NCI-H1105 treated with DMSO at 0.1 percent for 48 hours (cell line): ENCODE results near the gene WWOX.

Experiments used
- DNase-seq: peaks from one replicate; lab custom pipeline; 2025; lab: John Stamatoyannopoulos, UW

WWOX gene

DNA sequence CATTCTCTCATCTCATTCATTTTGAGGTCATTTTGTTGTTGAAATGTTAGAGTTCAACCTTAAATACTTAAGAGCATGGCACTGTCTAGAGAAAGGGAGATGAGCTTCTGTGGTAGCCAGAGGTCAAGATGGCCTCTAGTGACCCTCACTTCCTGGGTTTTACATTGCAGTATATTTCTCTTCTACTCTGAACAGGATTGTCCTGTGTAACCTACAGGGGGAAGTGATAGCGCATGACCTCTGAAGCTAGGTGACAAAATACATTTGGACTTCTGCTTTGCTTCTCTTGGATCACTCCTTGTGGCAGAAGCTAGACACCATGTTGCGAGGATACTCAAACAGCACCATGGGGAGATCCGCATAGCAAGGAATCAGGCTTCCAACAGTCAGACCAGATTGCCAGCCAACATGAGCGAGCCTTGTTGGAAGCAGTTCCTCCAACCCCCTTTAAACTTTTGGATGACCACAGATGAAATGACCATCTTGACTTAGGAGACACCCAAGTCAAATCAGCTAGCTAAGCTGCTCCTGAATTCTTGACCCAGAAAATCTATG is 752.7 kb downstream of the WWOX start:
- DNase-seq = no peak

DNA sequence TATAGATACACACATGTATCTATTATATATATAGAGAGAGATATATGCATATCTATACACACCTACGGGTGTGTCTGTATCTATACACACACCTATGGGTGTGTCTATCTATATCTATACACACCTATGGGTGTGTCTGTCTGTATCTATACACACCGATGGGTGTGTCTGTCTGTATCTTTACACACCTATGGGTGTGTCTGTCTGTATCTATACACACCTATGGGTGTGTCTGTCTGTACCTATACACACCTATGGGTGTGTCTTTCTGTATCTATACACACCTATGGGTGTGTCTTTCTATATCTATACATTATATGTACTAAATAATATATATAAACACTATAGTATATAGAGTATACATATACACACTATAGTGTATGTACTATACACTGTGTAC is 762.6 kb downstream of the WWOX start:
- DNase-seq = no peak

DNA sequence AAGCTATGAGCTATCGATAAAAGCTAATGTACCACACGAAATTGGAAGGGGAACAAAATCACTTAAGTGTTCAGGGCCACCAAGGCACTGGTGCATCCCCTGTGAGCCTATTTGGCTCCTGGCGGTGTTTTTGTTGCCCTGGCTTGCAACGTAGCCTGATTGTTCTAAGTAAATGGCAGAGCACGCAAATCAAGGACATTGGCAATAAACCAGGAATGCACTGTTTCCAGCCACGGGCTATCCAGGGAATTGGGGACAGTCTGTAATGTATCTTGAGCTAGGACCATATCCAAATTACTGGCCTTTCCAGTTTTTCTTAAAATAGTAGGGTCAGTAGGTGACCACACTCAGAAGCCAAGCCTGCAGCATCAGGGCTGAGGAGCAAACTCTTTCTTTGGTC is 767.1 kb downstream of the WWOX start:
- no peak for DNase-seq

DNA sequence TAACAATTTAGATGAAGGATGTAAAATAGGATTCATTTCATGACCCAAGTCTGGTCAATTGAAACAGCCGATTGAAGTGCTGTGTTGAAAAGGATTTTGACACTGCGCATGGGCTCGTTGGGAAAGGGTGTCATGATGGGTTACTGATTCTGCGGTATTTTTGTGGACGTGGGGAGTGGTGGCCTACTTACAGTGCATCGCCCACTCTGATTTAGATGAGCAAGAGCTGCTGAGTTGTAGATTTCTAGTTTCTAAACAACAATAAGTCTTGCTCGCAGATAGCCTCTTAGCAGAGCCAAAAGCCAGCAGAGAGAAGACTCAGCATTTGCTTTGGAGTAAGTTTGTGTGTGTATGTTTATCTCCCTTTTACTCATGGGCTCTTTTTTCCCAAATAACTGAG is 770.0 kb downstream of the WWOX start:
- no peak for DNase-seq

DNA sequence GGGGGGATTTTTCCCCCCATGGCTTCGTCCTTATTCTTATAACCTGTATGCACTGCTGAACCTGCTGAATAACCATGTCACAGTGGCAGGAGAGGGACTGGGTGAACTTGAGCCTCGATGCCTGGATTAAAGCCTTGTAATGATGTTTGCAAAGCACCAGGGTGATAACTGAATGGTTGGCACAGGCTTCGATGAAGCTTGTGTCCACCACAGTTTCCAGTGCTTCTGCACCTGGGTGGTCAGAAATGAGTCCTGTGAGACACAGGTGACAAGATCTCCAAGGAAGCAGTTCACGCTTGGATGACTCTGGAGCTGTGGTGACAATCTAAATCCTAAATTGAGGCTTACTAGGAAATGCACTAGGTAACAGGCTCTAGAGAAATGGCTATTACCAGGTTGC is 771.8 kb downstream of the WWOX start:
- no peak for DNase-seq

DNA sequence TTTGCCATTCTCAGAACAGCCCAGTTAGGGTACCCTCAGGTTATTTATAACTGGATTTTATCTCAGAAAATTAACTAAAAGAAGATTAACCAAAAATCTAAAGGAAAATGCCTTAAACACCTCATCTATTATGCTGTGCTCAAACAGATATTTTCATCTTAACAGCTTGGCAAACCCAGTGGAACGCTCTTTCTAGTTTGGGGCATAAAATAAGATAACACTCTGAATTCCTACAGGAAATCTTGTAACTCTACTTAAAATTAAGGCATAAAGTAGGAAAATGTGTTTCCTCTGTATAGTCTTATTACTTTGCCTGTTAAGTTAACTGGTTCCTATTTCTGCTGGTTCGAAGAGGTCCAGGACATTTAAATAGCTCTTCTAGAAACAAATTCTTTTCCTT is 777.2 kb downstream of the WWOX start:
- DNase-seq = no peak

DNA sequence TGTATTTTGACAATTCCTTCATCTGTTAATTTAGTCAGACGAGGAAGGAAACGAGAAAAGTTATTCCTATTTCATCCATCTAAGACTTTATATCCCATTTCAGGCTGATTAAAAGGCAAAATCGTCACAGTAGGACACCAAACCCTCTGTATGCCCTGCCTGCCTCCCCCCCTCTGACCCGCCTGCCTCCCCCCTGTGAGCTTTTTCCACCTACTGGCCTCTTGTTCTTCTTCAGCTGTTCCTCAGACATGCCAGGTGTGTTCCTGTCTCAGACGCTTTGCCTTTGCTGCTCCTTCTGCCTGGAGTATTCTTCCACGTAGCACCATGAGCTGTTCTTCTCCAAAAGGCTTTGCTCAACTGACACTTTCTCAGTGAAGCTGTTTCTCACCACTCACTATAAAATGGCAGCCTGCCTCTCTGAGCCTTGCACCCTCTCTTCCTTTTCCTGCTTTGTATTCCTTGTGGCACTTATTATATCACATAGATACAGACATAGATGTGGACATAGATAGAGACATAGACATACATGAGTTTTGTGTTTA is 777.7 kb downstream of the WWOX start:
- DNase-seq = no peak

DNA sequence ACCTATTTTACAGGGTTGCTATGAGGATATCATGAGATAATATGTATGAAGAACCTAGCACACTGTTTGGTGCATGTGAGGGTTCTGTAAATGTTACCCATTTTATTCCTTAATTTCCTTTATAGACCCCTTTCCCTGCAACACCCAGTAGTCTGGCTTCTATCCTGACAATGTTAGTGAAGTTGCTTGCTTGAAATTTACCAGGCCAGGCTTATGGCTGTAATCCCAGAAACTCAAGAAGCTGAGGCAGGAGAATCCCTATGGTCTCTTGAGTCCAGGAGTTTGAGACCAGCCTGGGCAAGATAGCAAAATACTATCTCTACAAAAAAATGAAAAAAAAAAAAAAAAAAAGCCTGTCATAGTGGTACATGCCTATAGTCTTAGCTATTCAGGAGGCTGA is 779.1 kb downstream of the WWOX start:
- no peak for DNase-seq

DNA sequence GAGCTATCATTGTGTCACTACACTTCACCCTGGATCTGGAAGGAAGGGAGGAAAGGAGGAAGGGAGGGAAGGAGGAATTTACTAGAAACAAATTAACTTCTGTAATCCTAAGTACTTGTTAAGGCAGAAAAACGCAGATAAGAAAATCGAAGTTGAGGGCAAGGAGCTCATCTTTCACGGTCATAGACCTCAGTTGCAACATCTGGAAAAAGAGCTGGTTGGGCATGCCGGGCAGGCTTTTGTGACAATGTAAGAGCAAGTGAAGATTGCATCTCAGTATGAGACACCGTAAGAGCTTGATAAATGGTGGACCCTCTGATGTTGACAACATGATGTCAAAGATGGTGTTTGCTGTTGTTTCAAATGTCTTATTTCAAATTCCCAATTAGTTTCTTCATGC is 779.6 kb downstream of the WWOX start:
- DNase-seq = no peak

DNA sequence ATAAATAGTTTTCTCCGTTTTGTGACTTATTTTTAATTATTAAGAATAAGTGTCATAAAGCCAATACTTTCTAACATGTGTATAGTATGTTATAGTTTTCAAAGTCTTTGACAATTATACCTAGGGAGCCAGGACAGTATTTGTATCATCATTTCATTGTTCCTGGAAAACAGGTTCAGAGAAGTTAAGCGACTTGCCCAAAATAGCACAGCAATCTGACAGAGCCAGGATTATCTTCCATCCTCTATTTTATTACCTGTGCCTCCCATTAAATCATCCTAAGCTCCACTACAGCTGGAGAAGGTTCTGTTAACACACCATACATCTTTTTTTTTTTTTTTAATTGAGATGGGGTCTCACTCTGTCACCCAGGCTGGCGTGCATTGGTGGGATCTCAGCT is 782.7 kb downstream of the WWOX start:
- DNase-seq = no peak

DNA sequence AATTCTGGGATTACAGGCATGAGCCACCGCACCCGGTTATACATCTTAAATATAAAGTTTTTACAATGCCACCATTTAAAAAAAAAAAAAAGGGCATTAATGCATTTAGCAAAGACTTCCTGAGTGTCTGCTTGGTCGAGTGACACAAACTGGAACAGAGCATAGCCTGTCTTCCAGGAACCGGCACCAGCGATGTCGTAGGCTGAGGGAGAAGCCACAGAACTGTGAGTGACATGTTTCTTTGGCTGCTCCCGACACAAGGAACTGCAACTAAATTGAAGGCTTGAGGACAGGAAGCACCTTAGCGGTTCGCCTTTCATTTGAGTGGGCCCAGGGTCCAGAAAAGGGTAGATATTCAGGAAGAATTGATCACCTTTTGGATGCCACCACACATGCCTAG is 783.3 kb downstream of the WWOX start:
- DNase-seq = no peak

DNA sequence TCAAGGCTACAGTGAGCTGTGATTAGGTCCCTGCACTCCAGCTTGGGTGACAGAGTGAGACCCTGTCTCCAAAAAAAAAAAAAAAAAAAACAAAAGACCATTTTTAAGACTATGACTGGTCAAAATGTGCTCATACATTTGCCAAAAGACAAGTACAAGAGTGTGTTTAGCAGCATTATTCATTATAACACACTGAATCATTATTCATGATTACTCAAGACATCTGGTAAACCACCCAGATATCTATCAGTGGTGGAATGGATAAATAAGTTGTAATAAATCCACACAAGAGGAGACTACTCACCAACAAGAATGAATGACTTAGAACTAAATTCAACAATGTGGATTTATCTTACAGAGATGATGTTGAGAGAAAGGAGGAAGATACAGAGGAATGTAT is 784.8 kb downstream of the WWOX start:
- no peak for DNase-seq

DNA sequence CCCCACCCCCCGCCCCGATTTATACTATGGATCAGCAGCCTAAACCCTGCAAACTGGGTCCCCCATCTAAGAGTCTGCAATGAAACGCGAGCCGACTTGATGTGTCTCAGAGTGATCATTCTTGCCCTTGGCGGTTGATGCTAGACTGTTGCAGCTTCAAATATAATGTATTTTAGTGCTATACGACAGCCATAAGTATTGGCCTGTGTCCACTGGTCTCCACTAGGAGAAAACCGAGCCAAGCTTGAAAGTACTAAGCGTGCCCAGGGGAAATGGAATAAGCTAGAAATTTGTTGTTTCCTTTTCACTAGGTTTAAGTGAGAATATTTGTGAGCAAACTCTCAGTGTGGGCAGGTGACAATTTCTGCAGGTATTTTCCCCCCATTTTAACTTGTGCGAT is 789.9 kb downstream of the WWOX start:
- DNase-seq = no peak

DNA sequence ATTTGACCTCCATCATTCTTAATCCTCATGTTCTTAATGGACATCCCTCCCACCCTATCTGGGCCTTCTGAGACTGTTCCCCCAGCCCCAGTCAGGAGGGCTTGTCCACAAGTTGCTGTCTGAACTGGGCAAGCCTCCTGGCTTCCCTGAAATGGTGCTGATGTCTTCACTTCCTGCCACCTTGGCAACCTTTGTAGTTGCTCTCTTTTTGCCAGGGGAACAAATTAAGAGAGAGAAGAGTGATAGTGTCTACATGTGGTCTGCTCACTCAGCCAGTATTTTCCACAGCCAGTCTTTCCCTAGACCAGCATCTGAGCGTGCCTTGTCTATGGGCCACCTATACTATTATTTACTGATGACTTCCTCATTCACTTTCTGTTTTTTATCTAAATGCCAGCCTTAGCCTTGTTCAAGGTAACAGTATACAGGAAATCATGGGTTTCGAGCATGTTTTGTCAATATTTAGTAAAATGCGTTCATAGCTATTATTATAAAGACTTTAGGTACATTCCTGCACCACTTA is 791.0 kb downstream of the WWOX start:
- no peak for DNase-seq

DNA sequence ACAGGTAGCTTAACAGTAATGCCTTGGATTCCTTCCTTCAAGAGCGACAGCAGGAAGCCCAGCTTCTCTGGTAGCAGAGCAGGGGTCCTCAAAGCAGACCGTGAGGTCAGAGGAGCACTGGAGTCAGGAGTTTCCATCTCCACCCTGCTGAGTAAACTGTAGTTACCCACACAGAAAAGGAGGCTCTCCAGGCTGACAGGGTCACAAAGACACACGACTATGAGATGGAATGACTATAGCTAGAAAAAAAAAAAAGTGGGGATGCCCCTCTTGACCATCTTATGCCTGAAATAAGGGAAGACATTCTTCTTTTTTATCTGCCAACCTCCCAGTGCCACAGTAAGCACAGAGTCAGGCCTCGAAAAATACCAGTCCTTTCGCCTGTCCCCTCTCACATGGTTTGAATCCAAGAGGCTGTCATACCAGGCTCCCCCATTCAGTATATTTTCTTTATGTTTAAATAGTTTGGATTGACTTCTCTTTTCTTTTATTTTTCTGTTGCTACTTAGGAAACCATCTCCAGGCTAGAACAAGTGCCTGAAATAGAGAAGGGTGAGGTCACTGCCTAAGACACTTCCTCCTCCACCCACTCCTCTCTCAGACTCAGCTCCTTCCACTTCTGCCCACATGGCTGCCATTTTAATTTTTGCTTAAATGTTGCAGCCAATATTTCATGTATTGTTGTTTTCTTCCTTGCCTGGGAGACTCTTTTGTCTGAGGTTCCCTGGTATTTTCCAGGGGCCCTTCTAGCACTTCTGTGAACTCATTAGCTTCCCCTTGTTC is 793.7 kb downstream of the WWOX start:
- DNase-seq = no peak

DNA sequence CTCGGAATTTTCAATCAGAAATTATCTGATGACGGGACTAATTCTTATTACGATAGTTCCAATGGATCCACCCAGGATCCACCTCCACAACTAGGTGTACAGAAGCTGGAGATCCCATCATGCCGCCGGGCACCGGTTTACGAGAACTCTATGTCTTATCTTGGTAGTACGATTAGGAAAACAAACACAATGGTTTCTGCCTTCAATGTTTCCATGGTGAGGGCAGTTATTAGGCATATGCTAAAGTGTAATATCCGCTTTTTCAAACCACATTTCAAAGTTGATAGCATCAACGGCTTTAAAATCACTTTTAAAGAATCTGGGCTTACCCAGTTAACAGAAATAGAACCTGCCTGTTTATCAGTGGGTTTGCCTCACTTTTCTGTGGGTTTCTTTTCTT is 795.4 kb downstream of the WWOX start:
- no peak for DNase-seq

DNA sequence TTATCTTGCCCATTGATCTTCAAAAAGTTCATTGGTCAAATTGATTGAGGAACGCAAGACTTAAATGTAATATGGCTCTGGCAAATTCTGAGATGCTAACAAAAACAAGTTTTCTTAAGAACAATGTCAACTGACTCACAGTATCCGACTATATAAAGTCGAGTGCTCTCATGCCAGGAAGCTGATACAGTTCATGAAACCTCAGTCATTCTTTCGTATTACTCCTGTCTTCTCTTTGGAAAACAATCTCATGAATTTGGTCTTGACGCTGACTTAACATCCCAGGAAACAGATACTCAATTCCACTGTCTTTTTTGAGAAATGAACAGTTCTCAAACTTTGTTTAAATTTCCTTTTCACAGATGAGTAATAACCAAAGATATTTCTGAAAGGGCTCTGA is 796.2 kb downstream of the WWOX start:
- no peak for DNase-seq

DNA sequence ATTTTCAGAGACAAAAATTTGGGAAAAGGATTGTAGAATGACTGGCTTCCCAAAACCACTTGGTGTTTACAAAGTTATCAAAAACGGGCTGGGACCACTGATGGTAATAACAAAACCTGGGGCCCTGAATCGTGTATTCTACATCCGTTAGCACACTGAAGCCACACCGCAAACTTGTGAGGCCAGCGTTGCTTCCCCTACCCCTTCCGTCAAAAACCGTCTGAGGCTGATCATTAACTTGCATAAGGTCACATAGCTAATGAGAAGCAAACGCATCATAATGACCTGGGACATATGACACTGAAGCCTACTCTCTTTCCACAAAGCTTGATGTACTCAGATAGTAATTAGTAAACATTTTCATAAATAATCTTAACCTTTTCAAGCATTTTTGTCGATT is 796.8 kb downstream of the WWOX start:
- DNase-seq = no peak

DNA sequence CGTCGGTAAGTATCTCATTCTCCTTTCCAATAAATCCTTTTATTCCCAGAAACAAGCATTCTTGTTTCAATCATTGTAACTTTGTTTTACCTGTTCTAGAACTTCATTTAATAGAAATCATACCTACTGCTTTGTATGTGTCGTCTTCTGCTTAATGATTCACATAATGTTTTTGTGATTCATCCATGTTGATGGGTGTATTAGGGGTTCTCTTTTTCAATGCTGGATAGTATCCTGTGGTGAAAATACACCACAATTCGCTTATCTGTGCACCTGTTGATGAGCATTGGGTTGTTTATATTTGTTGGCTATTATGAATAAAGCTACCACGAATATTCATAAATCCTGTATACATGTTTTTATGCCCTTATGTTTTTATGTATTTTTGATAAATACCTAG is 797.8 kb downstream of the WWOX start:
- DNase-seq = no peak

DNA sequence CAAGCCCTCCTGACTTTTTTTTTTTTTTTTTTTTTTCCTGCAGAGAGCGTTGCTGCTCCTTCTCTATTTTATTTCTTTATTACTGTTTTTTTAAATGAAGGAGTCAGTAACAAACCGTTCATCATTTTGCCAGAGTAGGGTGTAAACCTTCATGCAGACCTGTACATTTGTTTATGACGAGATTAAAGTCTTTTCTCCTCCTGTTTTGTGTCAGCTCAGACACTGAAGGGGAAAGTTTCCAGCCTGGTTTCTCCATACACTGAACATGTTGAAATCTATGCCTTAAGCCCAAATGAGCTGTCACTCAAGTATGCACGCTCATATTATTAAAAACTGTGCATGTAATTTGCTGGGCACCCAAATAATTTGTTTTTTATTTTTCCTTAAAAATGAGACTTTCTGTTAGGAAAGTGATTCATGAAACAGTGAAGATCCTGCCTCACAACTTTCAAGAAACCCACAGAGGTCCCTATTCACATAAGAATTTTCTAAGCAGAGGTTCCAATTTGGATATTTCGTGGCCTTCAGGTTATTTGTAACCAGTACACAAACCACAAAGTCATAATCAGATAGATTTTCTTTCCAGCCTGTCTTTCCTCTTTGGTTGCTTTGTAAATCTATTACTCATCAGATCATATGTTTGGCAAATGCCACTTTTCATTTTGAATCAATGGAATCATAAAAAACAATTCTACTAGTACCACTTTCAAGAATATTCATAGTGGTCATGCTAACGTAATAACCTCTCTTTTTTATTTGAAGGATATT is 800.8 kb downstream of the WWOX start:
- DNase-seq = no peak

DNA sequence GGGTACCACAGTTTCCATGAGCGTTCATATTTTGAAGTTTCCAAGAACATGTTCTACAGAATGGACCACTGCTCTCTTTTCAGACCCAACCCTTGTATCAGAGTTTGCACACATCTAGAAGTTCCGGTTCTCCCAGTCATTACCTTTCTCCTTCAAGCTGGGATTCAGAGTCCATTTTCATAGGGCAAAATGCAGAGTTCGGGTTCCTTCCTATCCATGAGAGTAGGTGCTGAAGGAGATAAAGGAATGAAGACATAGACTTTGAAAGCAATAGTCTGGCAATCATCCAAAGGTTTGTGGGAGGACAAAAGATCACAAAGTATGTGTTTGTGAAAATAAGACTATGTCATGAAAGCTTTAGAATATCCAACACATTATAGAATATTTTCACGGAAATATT is 801.5 kb downstream of the WWOX start:
- DNase-seq = no peak

DNA sequence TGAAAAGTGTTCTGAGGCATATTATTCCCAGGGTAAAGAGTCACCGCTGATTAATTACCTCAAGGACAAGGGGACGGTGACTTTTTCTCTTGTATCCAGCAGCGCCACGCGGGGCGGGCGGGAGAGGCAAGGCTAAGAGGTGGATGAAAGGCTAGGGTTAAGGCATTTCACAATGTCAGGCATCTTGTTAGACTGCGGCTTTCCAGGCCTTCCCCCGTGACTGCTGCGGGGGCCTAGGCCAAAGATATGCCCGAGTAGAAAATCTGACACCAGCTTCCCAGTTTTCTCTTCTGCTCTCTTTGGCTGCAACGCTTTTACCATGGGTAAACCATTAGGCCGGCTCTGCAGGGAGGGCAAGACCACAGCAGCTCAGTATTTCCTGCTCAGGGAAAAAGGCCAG is 802.9 kb downstream of the WWOX start:
- DNase-seq = no peak

DNA sequence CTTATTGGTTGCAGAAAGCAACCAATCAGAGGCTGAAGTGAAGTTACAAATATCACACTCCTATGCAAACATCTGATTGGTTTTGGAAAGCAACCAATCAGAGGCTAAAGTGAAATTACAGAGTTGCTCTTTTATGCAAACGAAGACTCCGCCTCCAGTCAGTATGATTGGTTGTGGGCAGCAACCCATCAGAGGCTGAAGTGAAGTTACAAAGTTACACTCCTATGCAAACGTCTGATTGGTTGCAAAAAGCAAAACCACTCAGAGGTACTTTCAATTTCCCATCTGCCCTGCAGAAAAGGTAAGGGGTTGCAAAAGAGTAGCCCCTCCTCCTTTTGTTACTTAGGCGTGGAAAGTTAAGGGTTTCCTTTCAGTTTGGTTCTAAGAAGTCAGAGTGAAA is 803.8 kb downstream of the WWOX start:
- DNase-seq = no peak
